Lower leg skin (tissue), 4 donors: ENCODE measurements around the gene EFS. TPM values are rescaled to one million over a fixed set of nuclear protein-coding genes. Genes with fewer than 3 reads are reported as not detected.
"Not testable (repeated sequence)": the region's sequence is repeated elsewhere in the genome, so short reads cannot be mapped to it uniquely, and the experiment has no call there.

Experiments used
- DNase-seq, 2 donors: peaks; one replicate each; pipeline ENCODE4 v3.0.0-alpha.2; 2019; ENCODE audit warnings: low spot score in 2 of 2
- H3K4me3 ChIP-seq: fragments of 200-600 bp; sonication (generic); 2 replicates; pipeline ENCODE4 v1.5.1; 2017; ENCODE audit warnings: mild to moderate bottlenecking, low read depth; ENCODE audit not compliant: poor library complexity, severe bottlenecking
- POLR2A ChIP-seq, 2 donors: fragments of 450-650 bp; IDR thresholded peaks; one replicate each; pipeline ENCODE4 v1.6.1; 2016 to 2017; ENCODE audit warnings: antibody characterized with exemption in 2 of 2, mild to moderate bottlenecking in 1 of 2, moderate library complexity in 1 of 2
- WGBS, 2 donors: methylation state at CpG; one replicate each; pipeline ENCODE4 v1.1.5; 2018; 5-methylcytosine and 5-hydroxymethylcytosine counted together
- intact Hi-C: fragments of 100-400 bp; cut with DNase I; formaldehyde crosslinking; loops from one replicate; pipeline ENCODE4 v1.15.0; 2023; ENCODE audit warnings: low total_unique reads
- total RNA-seq, 4 donors: library from RNA; depleted of rRNA; stranded (reverse); fragments of >200 nt; gene quantifications; one replicate each; pipeline ENCODE4 v1.1.0, GENCODE V29; 2016
- TF ChIP-seq, protein P1 (sequence below), 3 donors: fragments of 450-650 bp; IDR thresholded peaks; one replicate each; pipeline ENCODE4 v1.5.1; 2016; ENCODE audit warnings: antibody characterized with exemption in 3 of 3, mild to moderate bottlenecking in 3 of 3, moderate library complexity in 2 of 3

Gene EFS
- total RNA-seq, 4 donors from 2014 or later: 38.7 to 73.2 (median 53.5) TPM

DNA sequence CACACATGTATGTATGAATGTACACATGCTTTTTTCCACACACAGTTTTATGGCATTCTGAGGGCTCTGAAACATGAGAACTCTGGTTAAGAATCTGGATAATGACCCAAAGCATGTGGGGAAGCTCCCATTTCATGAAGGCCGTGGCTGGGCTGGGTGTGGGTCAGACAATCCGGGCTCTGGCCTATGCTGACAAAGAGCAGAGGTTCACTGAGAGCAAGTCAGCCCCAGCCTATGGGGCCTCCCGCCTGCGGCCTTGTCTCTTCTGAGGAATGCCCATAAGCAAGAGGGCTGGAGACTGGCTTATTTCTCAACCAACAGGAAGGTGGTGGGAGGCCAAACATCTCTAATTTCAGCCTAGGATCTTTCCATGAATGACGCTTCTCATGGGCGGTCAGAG lies 34.6 kb upstream of the EFS start:
- H3K4me3 ChIP-seq: no peak overlapping the region
- TF ChIP-seq, protein P1, sequence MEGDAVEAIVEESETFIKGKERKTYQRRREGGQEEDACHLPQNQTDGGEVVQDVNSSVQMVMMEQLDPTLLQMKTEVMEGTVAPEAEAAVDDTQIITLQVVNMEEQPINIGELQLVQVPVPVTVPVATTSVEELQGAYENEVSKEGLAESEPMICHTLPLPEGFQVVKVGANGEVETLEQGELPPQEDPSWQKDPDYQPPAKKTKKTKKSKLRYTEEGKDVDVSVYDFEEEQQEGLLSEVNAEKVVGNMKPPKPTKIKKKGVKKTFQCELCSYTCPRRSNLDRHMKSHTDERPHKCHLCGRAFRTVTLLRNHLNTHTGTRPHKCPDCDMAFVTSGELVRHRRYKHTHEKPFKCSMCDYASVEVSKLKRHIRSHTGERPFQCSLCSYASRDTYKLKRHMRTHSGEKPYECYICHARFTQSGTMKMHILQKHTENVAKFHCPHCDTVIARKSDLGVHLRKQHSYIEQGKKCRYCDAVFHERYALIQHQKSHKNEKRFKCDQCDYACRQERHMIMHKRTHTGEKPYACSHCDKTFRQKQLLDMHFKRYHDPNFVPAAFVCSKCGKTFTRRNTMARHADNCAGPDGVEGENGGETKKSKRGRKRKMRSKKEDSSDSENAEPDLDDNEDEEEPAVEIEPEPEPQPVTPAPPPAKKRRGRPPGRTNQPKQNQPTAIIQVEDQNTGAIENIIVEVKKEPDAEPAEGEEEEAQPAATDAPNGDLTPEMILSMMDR (IDR thresholded peaks at IDR 0.05): no peak
- no peak for TF ChIP-seq POLR2A (IDR thresholded peaks at IDR 0.05)
- 85 to 91% methylated on average over 6 of the region's 6 CpGs for WGBS, 2 donors
- no peak for DNase-seq
- intact Hi-C loops: no loop called here

DNA sequence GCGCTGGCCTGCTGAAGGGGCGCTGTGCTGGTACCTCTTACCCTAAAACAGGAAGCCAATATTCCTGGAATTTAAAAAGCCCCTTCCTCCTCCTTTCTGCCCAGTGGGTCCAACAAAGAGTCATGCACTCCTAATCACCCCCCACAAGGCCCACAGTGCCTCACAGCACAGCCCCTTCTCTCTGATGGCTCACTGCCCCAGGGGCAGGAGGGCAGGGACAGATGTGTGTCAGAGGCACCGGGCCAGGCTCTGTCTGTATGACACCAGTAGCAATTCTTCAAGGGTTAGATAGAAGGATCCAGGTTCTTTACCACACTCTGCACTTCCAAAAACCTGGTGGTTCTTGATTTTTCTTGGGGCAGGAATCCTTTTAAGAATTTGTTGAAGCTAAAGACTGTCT lies 34.2 kb upstream of the EFS start:
- no peak overlapping the region for H3K4me3 ChIP-seq
- 87 to 93% methylated on average over 3 of the region's 3 CpGs for WGBS, 2 donors
- intact Hi-C loops: no loop called here
- no peak for TF ChIP-seq POLR2A (IDR thresholded peaks at IDR 0.05)
- TF ChIP-seq, protein P1 (IDR thresholded peaks at IDR 0.05): no peak
- no peak for DNase-seq

DNA sequence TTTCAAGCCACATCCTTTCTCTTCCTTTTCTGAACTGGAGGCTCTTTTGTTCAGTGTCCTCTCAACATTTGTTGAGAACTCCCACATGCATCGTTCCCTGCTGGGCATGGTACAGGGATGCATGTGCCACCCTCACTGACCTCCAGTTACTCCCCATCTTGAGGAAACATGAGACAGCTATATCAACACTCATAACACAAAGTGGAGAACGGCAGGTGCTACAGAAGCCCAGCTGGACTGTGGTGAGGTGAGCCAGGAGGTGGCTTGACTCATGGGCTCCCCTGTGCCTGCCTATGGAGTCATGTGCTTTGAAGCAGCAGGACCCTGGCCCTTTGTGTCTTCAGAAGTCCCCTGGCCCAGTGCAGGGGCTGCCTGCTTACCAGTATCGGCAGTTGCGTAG lies 33.4 kb upstream of the EFS start:
- WGBS, 2 donors: 86 to 94% methylated on average over 4 of the region's 4 CpGs
- no peak for DNase-seq
- TF ChIP-seq, protein P1 (IDR thresholded peaks at IDR 0.05): no peak
- no peak for TF ChIP-seq POLR2A (IDR thresholded peaks at IDR 0.05)
- H3K4me3 ChIP-seq: no peak overlapping the region
- intact Hi-C loops: no loop called here

DNA sequence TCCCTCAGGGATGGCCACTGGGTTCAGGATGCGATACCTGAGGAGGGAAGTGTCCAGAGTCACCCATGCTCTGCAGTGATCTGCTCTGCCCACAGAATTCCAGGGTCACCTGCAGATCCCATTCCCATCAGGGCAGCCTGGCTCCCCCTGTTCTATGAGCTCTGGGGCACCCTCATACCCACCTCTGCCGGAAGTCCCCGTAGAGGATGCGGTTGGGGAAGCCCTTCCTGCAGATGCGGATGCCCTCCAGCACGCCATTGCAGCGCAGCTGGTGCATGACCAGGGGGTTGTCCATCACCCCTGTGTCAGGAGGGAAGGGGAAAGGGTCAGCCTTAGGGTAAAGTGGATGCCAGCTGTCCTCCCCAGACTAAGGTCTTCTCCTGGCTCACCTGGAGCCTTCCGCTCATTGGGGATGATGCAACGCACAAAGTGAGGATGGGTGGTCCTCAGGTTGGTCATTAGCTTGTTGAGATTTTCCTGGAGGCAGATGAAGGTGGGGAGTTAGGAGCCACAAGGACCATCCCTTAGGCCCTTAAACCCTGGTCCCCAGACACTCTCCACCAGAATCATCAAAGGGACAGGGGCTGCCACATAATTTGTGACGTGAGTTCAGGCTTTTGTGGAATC lies 31.9 kb upstream of the EFS start:
- intact Hi-C loops: no loop called here
- no peak overlapping the region for H3K4me3 ChIP-seq
- 92 to 96% methylated on average over 6 to 10 of the region's 10 CpGs for WGBS, 2 donors
- no peak for DNase-seq
- TF ChIP-seq, protein P1 (IDR thresholded peaks at IDR 0.05): no peak
- no peak for TF ChIP-seq POLR2A (IDR thresholded peaks at IDR 0.05)

DNA sequence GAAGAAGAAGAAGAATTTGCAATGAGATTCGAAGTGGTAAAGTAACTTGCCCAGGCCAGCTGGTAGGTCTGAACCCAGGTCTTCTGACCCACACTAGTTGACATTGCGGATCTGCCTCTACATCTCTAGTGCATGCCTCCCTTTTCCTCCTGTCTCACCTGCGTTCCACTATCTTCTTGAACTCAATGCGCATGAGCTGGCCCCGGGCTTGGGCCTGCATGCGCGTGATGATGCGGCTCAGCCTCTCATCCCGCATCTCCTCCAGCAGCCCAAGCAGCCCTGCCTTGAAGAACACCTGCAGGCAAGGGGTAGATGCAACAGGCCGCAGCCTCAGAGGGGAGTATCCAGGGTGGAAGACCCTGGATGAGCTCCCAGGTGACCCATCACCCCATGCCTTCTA lies 31.2 kb upstream of the EFS start:
- TF ChIP-seq, protein P1 (IDR thresholded peaks at IDR 0.05): no peak
- no peak for TF ChIP-seq POLR2A (IDR thresholded peaks at IDR 0.05)
- WGBS, 2 donors: 92 to 93% methylated on average over 10 of the region's 10 CpGs
- no peak for DNase-seq
- intact Hi-C loops: no loop called here
- H3K4me3 ChIP-seq: no peak overlapping the region

GRCh38 chr14:23392613-23393012 lies 27.6 kb upstream of the EFS start:
- TF ChIP-seq POLR2A (IDR thresholded peaks at IDR 0.05): no peak
- TF ChIP-seq, protein P1 (IDR thresholded peaks at IDR 0.05): no peak
- WGBS, 2 donors: 78 to 79% methylated on average over 7 of the region's 7 CpGs
- H3K4me3 ChIP-seq: no peak overlapping the region
- no peak for DNase-seq
- intact Hi-C loops: no loop called here

DNA sequence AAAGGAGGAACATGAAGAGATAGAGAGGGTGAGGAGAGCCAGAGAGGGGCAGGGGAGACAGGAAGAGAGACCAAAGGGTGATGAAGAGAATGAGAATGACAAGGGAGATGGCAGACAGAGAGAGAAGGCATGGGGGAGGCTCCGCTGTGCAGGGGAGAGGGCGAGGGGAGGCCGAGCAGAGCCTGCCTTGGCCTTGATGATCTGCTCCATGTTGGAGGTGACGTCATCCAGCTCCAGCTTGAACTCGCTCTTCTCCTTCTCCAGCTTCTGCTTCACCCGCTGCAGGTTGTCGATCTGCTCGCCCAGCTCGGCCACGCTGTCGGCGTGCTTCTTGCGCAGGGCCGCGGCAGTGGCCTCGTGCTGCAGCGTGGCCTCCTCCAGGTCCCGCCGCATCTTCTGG lies 24.9 kb upstream of the EFS start:
- DNase-seq, H3K4me3 ChIP-seq: not testable (repeated sequence)
- intact Hi-C loops: loop anchor here (10.0 kb wide), 1 partner anchor 125 kb away; no protein-coding TSS in a partner anchor
- WGBS, 2 donors: 72 to 91% methylated on average over 3 to 4 of the region's 19 CpGs
